Activated naive CD8-positive, alpha-beta T cell treated with anti-CD3 and anti-CD28 coated beads for 36 hours (primary cell): ENCODE results near the gene ARVCF. TPM values are rescaled to one million over a fixed set of nuclear protein-coding genes. Genes with fewer than 3 reads are reported as not detected.
"Not testable (repeated sequence)": the region's sequence is repeated elsewhere in the genome, so short reads cannot be mapped to it uniquely, and the experiment has no call there.

Source experiments
- DNase-seq: peaks from one replicate; pipeline ENCODE4 v3.0.0; 2021
- H3K27ac Mint-ChIP-seq: one replicate; pipeline ENCODE4 v1.8.0; 2022; ENCODE audit warnings: mild to moderate bottlenecking, moderate library complexity, mixed read lengths
- H3K27me3 Mint-ChIP-seq: one replicate; pipeline ENCODE4 v1.8.0; 2022; ENCODE audit warnings: mild to moderate bottlenecking, mixed read lengths
- H3K36me3 Mint-ChIP-seq: one replicate; pipeline ENCODE4 v1.8.0; 2021; ENCODE audit warnings: mild to moderate bottlenecking, mixed read lengths
- H3K4me1 Mint-ChIP-seq: one replicate; pipeline ENCODE4 v1.8.0; 2021; ENCODE audit warnings: mixed read lengths
- H3K4me3 Mint-ChIP-seq: one replicate; pipeline ENCODE4 v1.8.0; 2022; ENCODE audit warnings: mild to moderate bottlenecking, moderate library complexity, mixed read lengths
- H3K9me3 Mint-ChIP-seq: one replicate; pipeline ENCODE4 v1.8.0; 2022; ENCODE audit warnings: mixed read lengths
- total RNA-seq, 2 experiments: library from RNA; stranded (reverse); gene quantifications; one replicate each; pipeline ENCODE4 v1.2.3, GENCODE V29; 2021

The ARVCF gene
- total RNA-seq, 2 experiments from 2014 or later: 1.1 to 1.6 TPM

- no peak for DNase-seq
- Mint-ChIP-seq H3K4me3 (no peak overlapping the region), H3K4me1 (no peaks in the 10 kb centered on the region), H3K27ac (no peak overlapping the region), H3K36me3 (peaks cover 14% of the 10 kb centered on the region), H3K27me3 (no peaks in the 10 kb centered on the region), H3K9me3 (peaks cover 13% of the 10 kb centered on the region)
Measured at GRCh38 chr22:19931514-19931913, 85.1 kb downstream of the ARVCF start.

DNA sequence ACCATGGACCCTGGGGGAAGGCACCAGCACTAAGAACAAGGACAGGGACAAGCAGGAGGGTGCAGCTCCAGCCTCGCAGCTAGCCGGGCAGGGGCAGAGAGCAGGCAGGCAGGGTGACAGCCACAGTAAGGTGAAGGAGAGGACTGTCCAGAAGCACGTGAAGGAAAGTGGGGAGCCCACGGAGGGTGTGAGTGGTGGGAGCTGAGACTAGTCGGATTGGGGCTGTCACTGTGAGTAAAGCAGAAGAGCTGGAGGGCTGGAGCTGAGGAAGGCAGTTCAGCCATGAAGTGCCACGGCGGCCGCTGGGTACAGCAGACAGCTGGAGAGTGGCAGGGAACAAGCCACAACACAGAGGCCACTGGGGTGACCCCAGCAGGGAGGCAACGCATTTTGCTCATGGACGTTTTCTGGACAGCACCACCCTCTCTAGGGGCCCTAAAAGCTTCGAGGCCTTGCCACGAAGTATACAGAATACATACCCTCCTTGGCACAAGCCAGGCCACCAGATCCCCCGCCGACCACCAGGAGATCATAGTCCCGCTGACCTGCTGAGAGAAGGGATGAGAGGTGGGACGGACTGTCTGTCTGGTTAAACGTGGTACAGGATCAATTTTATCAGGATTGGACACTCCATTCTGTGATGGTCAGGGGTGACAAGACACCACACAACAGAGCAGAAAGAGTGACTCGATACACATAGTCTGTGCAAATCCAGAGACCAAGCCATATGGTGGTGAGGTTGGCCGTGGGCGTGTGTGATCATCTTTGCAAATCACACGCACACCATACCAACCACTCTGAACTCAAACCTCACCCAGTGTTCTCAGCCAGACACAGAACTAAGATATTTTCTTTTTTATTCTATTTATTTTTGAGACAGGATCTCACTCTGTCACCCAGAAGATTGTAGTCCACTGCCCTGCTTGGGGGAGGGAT, 85.8 kb downstream of the ARVCF start:
- no peak overlapping the region for H3K27ac Mint-ChIP-seq
- no peak overlapping the region for H3K4me3 Mint-ChIP-seq
- peaks cover 7% of the 10 kb centered on the region for H3K36me3 Mint-ChIP-seq
- no peaks in the 10 kb centered on the region for H3K27me3 Mint-ChIP-seq
- DNase-seq: no peak
- H3K9me3 Mint-ChIP-seq: peaks cover 7% of the 10 kb centered on the region
- H3K4me1 Mint-ChIP-seq: no peaks in the 10 kb centered on the region

- H3K27ac Mint-ChIP-seq: no peak overlapping the region
- H3K9me3 Mint-ChIP-seq: no peaks in the 10 kb centered on the region
- no peaks in the 10 kb centered on the region for H3K36me3 Mint-ChIP-seq
- H3K27me3 Mint-ChIP-seq: no peaks in the 10 kb centered on the region
- H3K4me3 Mint-ChIP-seq: no peak overlapping the region
- no peak for DNase-seq
- H3K4me1 Mint-ChIP-seq: no peaks in the 10 kb centered on the region
Measured at GRCh38 chr22:19929586-19930550, 86.8 kb downstream of the ARVCF start.

- no peak for DNase-seq
- H3K27ac Mint-ChIP-seq: no peak overlapping the region
- H3K27me3 Mint-ChIP-seq: no peaks in the 10 kb centered on the region
- no peaks in the 10 kb centered on the region for H3K4me1 Mint-ChIP-seq
- H3K36me3 Mint-ChIP-seq: no peaks in the 10 kb centered on the region
- H3K9me3 Mint-ChIP-seq: no peaks in the 10 kb centered on the region
- no peak overlapping the region for H3K4me3 Mint-ChIP-seq
Measured at GRCh38 chr22:19928207-19928606, 88.4 kb downstream of the ARVCF start.

DNA sequence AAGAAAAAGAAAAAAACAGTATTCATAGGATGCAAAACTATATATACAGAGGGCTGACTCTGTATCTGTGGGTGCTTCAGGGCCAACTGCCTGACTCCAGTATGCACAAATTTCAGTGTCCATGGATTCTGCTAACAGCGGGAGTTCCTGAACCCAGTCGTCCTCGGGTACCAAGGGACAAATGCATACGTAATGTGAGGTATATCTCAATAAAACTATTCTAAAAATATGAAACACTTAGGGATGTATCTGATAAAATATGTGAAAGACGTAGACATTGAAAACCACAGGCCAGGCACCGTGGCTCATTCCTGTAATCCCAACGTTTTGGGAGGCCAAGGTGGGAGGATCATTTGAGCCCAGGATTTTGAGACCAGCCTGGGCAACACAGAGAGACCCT, 88.9 kb downstream of the ARVCF start:
- Mint-ChIP-seq H3K27me3 (no peaks in the 10 kb centered on the region), H3K9me3 (no peaks in the 10 kb centered on the region), H3K36me3 (no peaks in the 10 kb centered on the region), H3K27ac (no peak overlapping the region), H3K4me3 (no peak overlapping the region), H3K4me1 (no peaks in the 10 kb centered on the region)
- DNase-seq: no peak

GRCh38 chr22:19926028-19926427, 90.6 kb downstream of the ARVCF start:
- not testable (repeated sequence) for H3K4me1 Mint-ChIP-seq, H3K9me3 Mint-ChIP-seq, H3K4me3 Mint-ChIP-seq, DNase-seq, H3K36me3 Mint-ChIP-seq, H3K27ac Mint-ChIP-seq, H3K27me3 Mint-ChIP-seq

DNA sequence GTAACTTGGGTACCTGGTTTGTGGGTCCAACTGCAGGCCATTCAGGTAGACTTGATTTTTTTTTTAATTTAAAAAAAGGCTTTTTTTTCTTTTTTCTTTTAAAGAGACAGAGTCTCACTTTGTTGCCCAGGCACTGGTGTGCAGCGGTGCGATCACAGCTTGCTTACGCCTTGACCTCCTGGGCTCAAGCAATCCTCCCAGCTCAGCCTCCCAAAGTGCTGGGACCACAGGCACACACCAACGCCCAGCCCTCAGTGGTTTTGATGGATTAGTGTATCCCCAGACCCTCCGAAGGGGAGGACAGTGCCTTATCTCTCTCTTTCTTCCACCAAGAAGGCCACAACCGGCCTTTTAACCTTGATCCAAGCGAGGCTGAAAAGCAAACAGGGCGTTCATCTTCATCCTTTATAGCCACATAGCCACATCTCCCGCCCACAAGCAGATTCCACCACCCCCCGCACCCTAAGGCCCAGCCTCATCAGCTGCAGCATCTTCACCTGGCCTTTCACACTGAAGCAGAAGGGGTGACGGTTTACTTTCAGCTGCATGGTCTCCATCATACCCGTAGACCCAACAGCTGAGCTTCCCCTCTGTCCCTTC, 92.6 kb downstream of the ARVCF start:
- no peak for DNase-seq
- H3K27ac Mint-ChIP-seq: no peak overlapping the region
- H3K4me3 Mint-ChIP-seq: no peak overlapping the region
- H3K4me1 Mint-ChIP-seq: no peaks in the 10 kb centered on the region
- no peaks in the 10 kb centered on the region for H3K36me3 Mint-ChIP-seq
- no peaks in the 10 kb centered on the region for H3K27me3 Mint-ChIP-seq
- no peaks in the 10 kb centered on the region for H3K9me3 Mint-ChIP-seq

GRCh38 chr22:19921544-19922081, 95.0 kb downstream of the ARVCF start:
- Mint-ChIP-seq H3K27ac (no peak overlapping the region), H3K36me3 (no peaks in the 10 kb centered on the region), H3K4me3 (no peak overlapping the region), H3K4me1 (no peaks in the 10 kb centered on the region), H3K27me3 (no peaks in the 10 kb centered on the region), H3K9me3 (no peaks in the 10 kb centered on the region)
- no peak for DNase-seq

Other genes with a start within 250 kb of the ARVCF start
- gene GNB1L, start 161.9 kb downstream of the ARVCF start, total RNA-seq: 10 to 100 TPM; 14.5 TPM
- gene RTL10, start 161.9 kb downstream of the ARVCF start, total RNA-seq: 10 to 100 TPM; 18.7 to 23.1 TPM
- 10 to 100 TPM; 76.1 to 79.6 TPM for gene COMT, start 75.1 kb downstream of the ARVCF start, total RNA-seq
- 10 to 100 TPM; 20.3 to 20.9 TPM for gene TXNRD2, start 75.0 kb downstream of the ARVCF start, total RNA-seq
- gene TANGO2, start 4.3 kb upstream of the ARVCF start, total RNA-seq: 10 to 100 TPM; 16.5 to 21.5 TPM
- 10 to 100 TPM; 42.6 to 47.0 TPM for gene DGCR8, start 63.4 kb upstream of the ARVCF start, total RNA-seq
- gene RANBP1, start 99.3 kb upstream of the ARVCF start, total RNA-seq: 100 to 1,000 TPM; 492 to 506 TPM
- 100 to 1,000 TPM; 124 to 139 TPM for gene TRMT2A, start 100.4 kb upstream of the ARVCF start, total RNA-seq
- gene ZDHHC8, start 115.0 kb upstream of the ARVCF start, total RNA-seq: 10 to 100 TPM; 63.4 to 66.6 TPM
- gene CCDC188, start 134.2 kb upstream of the ARVCF start, total RNA-seq: not detected